HL-60/S4 (cell line): ENCODE data around the gene GCKR.

Experiments used
- in situ Hi-C: fragments of 300-500 bp; cut with MboI; formaldehyde crosslinking; loops from 2 replicates; pipeline ENCODE4 v1.14.3; 2022; ENCODE audit warnings: low sequenced_read_pairs

The GCKR gene, protein sequence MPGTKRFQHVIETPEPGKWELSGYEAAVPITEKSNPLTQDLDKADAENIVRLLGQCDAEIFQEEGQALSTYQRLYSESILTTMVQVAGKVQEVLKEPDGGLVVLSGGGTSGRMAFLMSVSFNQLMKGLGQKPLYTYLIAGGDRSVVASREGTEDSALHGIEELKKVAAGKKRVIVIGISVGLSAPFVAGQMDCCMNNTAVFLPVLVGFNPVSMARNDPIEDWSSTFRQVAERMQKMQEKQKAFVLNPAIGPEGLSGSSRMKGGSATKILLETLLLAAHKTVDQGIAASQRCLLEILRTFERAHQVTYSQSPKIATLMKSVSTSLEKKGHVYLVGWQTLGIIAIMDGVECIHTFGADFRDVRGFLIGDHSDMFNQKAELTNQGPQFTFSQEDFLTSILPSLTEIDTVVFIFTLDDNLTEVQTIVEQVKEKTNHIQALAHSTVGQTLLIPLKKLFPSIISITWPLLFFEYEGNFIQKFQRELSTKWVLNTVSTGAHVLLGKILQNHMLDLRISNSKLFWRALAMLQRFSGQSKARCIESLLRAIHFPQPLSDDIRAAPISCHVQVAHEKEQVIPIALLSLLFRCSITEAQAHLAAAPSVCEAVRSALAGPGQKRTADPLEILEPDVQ

DNA sequence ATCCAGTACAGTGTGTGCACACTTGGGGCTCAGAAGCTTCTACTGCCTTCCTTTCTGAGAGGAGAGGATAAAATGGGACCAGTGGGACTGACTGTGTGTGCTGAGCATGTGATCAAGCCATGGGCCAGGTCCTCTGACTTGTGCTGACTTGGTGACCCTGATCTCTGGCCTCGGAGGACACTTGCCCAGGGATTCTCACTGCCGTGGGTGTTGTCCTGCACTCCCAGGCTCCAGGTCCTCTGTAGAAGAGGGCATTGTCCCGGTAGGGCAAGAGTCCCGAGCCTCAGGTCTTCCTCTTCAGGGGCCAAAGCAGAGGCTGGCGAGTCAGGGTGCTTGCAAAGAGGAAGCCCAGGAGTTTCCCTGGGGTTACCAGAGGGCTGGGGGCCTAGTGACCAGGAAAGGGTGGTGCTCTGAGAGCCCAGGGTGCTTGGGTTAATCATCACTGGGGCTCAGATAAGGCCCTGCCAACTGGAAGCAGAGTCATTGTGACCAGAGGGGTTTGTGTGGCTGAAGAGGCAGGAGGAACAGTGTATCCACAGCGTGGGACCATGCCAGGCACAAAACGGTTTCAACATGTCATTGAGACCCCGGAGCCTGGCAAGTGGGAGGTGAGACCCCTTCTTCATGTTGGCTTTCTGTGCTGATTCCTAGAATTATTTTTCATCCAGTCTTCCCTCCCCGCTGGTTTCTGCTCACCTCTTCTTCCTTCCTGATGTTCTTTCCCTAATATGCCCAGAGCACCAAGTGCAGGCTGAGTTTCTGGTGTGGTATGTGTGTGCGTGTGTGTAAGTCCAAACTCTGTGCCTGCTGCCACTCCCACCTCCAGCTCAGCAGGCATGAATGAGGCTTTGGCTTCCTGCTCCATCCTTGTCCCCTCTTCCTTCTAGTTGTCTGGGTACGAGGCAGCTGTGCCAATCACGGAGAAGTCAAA lies at the start of gene GCKR:
GCKR (plus strand) TSS at position 483 of the 931 bp plus-strand sequence; CDS start at position 549, 66 bp downstream.
- in situ Hi-C loops = no loop called here

DNA sequence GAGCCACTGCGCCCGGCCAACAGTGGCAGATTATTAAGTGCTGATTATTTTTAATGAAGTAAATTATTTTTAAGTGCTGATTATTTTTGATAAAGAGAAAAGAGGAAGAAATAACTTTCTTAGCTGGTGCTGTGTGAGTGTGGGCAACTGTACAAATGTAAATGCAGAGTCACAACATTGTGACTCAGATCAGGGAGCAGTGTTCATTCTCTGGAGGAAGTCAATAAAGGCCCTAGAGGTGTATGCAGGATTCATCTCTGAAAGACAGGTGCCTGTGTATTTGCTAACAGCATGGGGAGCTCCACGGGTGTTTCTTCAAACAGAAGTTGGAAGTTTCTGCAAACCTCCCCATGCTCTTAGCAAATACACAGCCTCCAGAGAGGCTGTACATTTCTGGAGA lies 48.3 kb upstream of the GCKR start:
- in situ Hi-C loops = no loop called here

DNA sequence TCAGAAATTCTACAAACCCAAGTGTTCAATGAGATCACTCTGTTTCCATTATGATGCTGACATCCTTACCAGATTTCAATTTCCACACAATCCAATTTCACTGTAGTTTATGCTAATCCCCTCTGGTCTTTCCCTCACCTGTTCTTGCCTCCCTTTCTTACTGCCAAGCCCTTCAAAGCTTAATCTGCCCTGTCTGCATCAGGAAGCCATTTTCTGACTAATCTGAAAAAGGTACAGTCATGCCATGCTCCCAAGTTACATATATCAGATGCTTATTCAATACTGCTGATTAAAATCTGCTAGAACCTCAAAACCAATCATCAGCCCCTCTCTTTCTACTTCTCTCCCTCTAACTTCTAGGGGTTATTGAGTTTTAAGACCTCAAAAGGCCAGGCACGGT lies 45.5 kb upstream of the GCKR start:
- in situ Hi-C loops = no loop called here

DNA sequence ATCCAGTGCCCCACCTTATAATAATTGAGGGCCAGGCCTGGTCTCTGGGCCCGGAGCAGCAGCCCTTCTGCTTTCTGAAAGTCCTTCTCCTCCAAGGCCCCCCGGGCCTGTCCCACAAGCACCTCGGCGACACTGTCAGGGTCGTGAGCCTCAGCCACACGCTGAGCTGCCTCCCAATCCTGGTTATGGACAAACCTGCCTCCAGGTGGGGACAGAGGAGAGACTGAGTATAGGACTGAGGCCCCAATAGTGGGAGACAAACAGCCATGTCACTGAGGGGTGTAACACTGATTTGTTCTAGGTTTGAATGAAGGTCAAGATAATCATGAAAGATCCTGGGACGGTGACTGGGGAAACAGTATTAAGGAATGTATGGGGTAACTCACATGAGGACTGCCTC lies 42.7 kb upstream of the GCKR start:
- in situ Hi-C loops = no loop called here

DNA sequence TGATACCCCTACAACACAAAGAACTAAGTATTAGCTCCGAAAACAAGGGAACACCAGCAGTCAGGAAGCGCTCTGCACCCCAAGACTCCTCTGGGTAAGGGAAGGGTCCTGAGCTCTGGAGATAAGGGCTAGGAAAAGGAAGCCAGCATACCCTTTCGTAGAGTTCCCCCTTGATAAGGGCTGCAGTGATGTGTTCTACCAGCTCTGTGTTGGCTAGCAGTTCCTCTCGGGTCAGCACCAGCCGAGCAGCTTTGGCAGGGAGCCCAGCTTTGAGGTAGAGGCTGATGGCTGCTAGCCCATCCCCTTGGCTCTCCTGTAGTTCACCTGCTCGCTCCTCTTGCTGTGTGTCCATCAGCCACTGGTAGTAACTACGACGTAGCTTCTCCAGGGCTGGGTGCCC lies 35.5 kb upstream of the GCKR start:
- in situ Hi-C loops = no loop called here

DNA sequence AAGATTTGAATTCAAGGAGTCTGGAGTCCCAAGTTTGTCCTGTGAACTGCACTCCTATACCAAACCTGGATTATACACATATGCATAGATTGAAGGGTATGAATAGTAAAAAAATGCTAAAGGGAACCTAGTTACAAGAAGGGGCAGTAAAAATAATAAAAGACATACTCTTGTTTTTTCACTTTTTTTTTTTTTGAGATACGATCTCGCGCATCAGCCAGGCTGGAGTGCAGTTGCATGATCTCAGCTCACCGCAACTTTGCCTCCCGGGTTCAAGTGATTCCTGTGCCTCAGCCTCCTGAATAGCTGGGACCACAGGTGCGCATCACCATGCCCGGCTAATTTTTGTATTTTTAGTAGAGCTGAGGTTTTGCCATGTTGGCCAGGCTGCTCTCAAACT lies 32.2 kb upstream of the GCKR start:
- in situ Hi-C loops = no loop called here

DNA sequence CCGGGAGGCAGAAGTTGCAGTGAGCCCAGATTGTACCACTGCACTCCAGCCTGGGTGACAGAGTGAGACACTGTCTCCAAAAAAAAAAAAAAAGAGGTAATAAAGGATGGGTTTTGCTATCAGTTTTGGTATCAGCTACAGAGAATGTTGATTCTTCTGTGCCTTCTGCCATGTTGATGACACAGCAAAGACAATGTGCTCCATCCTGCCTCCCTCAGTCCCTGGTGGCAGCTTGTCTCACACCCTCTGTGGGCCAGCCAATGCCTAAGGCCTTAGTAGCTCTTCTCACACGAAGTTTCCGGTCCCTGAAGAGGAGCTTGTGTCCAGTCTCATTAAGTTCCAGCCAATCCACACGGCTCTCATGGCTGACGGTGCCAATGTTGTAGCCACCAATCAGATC lies 24.7 kb upstream of the GCKR start:
- in situ Hi-C loops = no loop called here

DNA sequence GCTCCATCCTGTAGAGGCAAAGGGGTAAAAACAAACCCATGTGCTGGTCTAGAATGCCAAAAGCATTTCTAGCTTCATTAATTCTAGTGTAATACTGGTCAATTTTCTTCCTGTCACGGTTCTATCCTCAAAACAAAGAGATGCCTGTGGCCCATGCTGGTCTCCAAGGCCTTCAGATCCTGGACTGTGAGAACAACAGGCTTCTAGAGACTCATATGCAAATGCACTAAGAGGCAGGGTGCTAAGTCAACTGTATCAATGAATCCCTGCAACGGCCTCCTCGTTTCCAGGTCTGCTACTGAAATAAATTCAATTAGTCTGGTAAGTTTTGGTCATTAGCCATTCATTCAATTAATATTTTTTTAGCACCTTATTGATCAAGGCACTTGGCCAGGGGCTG lies 11.1 kb upstream of the GCKR start:
- in situ Hi-C loops = no loop called here

DNA sequence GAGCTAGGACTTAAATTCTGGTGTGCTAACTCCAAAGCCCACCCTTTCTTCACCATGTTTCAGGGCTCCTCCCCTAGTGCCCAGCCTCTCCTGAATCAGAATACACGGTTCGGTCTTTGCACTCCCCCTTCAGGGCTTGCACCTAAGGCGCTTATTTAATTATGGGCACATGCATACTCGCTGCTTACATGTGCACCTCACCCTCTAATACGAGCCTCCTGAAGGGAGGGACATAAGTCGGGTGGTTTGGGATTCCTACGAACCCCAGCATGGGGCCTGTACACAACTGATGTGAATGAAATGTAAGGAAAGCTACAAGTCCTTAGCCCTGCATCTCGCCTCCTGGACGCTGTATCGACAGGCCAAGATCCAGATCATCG lies 7.5 kb upstream of the GCKR start:
- in situ Hi-C loops = no loop called here

DNA sequence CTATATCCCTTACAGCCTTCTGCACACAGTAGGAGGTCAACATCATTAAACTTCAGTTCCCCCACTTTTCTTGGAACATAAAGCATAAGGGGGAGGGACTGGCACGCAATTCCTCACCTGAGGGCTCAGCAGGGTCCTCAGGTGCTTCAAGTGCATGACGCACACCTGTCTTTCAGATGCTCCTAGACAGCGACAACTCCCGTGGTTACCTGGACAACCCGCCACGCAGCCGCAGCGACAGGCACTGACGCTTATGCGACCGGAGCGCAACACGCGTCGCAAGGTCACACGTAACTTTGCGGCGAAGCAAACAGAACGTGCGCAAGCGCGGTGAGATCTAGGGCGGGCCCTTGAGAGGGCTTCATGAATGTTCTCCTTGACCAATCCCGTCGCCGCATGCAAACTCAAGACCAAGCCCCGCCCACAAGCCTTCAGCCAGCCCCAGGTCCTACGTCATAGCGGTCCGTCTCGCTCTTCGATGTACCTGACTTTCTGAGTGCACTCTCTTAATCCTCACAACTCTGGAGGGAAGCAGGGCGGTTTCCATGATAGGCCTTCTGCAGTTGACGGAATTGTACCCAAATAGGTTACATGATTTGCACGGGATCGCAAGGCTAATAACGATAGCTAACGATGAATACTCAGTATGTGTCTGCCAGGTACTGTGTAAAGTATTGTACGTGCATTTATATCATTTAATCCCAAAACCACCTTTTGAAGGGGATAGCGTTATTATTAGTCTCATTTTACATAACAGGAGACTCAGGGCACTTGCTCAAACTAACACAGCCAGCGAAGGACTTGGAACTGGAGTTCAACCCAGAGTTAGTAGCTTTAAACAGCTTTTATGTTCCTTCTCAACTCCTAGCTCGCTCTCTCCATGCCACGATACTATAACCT lies 6.9 kb upstream of the GCKR start, which contains the start of gene IFT172:
IFT172 (minus strand) TSS at position 246 of the 900 bp plus-strand sequence; CDS start at position 156, 90 bp downstream.
- in situ Hi-C loops = no loop called here

DNA sequence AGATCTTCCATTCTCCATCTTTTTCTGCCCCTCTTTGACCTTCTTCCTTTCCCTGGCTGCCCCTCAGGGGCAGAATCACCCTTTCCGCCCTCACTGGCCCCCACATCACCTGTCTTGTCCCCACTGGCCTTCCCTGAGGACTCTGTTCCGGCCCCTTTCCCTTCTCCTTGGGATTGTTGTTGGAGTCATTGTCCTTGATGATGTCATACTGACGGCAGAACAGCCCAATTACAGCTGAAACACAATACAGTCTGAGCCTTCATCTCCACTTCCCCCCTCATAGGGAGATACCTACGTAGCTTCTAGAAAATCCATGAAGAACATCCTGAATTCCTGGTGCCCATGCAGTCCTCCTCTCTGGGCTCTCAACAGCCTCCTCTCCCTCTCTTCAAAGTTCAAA lies 4.1 kb upstream of the GCKR start:
- in situ Hi-C loops = no loop called here

DNA sequence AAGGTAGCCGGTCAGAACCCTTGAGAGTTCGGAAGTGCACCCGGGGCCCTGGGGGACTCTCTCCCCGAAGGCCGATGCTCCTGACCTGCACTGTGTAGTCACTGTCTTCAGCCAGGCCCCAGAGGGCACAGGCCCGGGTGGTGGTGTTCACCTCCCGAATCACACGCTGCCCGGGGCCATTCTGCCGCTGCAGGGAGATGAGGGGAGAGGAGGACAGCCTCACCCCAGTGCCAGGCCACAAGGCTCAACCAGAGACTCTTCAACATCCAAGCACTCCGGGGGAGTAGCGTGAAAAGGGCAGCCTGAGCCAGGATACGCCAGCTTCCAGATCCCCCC lies 2.7 kb upstream of the GCKR start:
- in situ Hi-C loops = no loop called here

DNA sequence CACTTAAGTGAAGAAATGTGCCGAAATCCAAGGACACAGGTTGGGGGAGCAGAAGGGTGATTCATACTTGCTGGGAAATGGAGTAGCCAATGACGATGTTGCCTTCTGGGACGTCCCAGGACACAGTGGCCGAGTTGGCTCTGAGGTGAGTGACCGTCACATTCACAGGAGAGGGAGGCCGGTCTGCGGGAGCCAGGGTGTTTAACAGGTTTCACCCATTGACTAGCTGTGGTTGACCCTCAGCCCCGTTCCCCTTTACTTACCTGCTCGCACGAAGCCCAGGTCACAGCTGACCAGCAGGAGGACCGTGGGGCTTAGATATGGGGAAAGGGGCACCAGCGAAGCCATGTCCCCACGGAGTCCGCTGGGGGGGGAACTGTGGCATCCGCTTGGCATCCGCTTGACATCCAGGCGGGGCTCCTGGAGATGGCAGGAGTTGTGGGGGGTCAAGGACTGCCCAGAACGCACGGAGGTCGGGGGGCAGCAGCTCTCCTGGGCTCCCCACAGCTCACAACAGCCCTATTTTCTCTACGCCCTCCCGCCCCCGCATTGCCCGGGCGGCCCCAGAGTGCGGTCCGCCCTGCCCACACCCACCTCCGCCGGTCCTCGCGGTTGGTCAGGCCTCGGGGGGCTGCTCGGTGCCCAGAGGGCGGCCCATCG lies 2.2 kb upstream of the GCKR start:
- in situ Hi-C loops = no loop called here

DNA sequence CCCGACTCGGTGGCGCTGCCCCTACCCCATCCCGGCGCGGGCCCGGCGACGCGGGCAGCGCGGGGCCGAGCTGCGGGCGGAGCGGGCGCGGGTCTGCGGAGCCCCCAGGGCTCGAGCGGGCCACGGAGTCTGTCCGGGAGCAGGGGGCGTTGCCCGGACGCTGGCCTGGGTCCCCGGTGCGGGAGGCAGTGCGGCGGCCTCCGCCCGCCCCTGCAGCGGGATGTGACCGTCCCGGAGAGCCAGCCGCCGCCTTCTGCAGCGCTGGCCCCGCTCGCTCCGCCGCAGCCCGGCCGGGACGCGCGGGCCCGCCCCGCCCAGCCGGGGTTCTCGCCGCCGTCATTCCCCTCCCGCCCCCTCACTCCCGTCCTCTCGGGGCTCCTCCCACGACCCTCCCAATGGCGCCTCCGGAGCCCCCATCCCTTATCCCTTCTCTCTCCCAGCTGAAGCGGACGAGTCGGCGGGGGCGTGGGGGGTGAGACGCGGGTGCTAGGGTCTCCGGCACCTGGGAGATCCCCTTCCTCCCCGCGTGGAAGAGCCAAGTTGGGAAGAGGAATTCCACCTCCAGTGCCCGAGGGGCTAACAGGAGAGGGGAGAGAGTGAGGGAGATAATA lies 1.6 kb upstream of the GCKR start, which contains the start of gene FNDC4:
FNDC4 (minus strand) TSS at position 257 of the 611 bp plus-strand sequence. CDS start 521 bp downstream, outside the sequence.
- in situ Hi-C loops = no loop called here

DNA sequence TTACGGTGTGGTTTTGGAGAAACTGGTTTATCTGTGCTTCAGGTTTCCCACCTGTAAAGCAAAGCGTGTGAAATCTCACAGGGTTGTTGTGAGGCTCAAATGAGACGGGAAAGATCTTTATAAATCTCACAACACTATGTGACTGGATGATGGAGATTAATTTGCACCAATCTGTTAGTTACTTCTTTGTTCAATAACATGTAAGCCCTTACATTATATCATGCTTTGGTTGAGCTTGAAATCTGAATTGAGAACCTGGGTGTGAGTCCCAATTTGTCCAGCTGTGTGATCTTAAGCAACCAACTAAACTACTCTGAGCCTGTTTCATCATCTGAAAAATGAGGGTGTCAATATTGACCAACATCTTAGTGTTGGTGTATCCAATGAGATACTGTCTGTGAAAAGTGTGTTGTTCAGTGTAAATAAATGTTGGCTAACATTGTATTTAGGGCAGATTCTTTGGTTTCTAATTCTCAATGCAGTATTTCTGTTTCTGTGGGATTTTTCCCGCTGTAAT lies 741 bp upstream of the GCKR start:
- in situ Hi-C loops = no loop called here

DNA sequence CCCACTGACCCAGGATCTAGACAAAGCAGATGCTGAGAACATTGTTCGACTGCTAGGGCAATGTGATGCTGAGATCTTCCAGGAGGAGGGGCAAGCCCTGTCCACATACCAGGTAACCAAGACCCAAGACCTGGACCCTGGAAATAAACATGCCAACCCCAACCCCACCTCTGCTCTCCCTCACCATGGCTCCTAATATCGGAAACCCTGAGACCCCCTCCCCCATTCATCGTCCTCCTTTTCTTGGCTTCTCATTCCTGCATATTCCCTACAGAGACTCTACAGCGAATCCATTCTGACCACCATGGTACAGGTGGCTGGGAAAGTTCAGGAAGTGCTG lies 619 bp downstream of the GCKR start:
- in situ Hi-C loops = no loop called here

DNA sequence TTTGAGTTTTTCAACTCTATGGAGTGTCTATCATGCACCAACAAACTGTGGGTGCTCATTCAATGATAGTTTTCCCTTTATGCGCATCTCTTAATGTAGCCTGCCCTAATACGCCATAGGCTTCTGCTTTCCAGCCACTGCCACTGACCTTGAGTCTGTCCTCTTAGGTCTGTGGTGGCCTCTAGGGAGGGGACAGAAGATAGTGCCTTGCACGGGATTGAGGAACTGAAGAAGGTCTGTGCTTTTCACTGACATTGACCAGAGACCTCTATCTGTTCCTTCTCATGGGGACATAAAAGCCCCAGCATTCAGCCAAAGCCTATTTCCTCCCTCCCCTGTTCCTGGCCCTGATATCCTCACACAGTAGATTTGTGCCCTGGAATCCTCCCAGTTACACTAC lies 2.3 kb downstream of the GCKR start:
- in situ Hi-C loops = no loop called here

DNA sequence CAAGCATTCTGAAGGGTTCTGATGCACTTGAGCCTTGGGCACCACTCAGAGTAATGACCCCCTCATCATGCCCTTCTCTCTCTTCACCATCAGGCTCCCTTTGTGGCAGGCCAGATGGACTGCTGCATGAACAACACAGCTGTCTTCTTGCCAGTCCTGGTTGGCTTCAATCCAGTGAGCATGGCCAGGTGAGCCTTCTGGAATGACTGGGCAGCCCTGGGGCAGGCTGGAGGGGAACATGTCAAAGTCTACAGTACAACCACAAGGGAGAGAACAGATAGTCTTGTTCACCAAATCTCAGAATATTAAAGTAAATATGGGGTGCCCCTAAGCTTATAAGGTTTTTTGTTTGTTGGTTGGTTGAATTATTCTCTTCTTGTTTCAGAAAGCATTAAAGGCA lies 4.4 kb downstream of the GCKR start:
- in situ Hi-C loops = no loop called here

DNA sequence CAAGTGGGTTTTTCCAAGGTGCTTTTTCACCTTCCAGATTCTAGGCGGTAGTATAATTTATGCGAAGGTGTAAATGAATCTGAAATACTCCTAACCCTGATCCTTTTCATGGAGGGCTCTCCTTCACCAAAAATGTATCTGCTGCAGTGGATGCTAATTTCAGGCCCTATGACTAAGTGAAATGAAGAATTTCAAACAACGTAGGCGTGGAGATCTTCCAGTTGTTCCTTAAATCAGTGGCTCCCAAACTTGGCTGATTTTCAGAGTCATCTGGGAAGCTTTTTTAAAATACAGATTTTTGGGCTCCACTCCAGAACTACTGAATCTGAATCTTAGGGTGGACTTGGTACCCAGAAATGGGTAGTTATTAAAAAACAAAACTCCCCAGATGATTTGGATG lies 5.5 kb downstream of the GCKR start:
- in situ Hi-C loops = no loop called here
